A549 (cell line): ENCODE data around the gene STX16. TPM values are rescaled to one million over a fixed set of nuclear protein-coding genes. Genes with fewer than 3 reads are reported as not detected.

Experiments used
- ATAC-seq, 2 experiments: fragments of 200-7000 bp in 1 of 2; fragments of >200 bp in 1 of 2; cut with Nextera tagmentation in 1 of 2; cut with Tn5 transposase in 1 of 2; 3 replicates each; pipeline versions ENCODE4 v1.8.0 to v1.9.1; 2018 to 2020; ENCODE audit warnings: mild to moderate bottlenecking in 1 of 2, moderate library complexity in 1 of 2
- CTCF ChIA-PET: fragments of 300-600 bp; sonication (Branson Sonifier 250); formaldehyde crosslinking; extraction: SDS; loops from one replicate; lab custom pipeline; 2021; ENCODE audit warnings: antibody characterized with exemption, inconsistent platforms; lab: Yijun Ruan, JAX
- POLR2A ChIA-PET: fragments of 350-600 bp; formaldehyde crosslinking; extraction: SDS; loops from one replicate; lab custom pipeline; 2021; ENCODE audit warnings: antibody characterized with exemption, inconsistent platforms; lab: Yijun Ruan, JAX
- DNase-seq, 2 experiments: peaks; one replicate each; pipeline versions ENCODE4 v3.0.0 to v3.0.0-alpha.2; 2011 to 2016; ENCODE audit warnings: low read depth in 1 of 2, low spot score in 1 of 2
- FAIRE-seq: peaks from 2 replicates; lab custom pipeline; 2011; peaks lifted over from hg19 to GRCh38; lab: Jason Lieb, UNC
- H3K27ac ChIP-seq, 2 experiments: fragments of >200 bp; sonication (Bioruptor Twin); formaldehyde crosslinking; 3 replicates each; pipeline ENCODE4 v1.5.1; 2016 to 2017
- H3K4me1 ChIP-seq: fragments of >200 bp; sonication (Bioruptor Twin); formaldehyde crosslinking; 3 replicates; pipeline ENCODE4 v1.6.1; 2016
- H3K4me2 ChIP-seq: fragments of >200 bp; sonication (Bioruptor Twin); formaldehyde crosslinking; 3 replicates; pipeline ENCODE4 v1.6.1; 2016
- H3K4me3 ChIP-seq: fragments of >200 bp; sonication (Bioruptor Twin); formaldehyde crosslinking; 3 replicates; pipeline ENCODE4 v1.5.1; 2016
- H3K9me3 ChIP-seq: fragments of >200 bp; sonication (Bioruptor Twin); formaldehyde crosslinking; 3 replicates; pipeline ENCODE4 v1.6.1; 2016
- BHLHE40 ChIP-seq: IDR thresholded peaks from 2 replicates; pipeline ENCODE4 v1.6.1; 2012; ENCODE audit warnings: low read depth, low read length, inconsistent platforms
- CHD2 ChIP-seq: fragments of 150-350 bp; IDR thresholded peaks from 2 replicates; pipeline ENCODE4 v1.6.1; 2014; ENCODE audit warnings: low read length; ENCODE audit not compliant: partially characterized antibody
- CHD4 ChIP-seq: fragments of 200-600 bp; sonication (generic); IDR thresholded peaks from 2 replicates; pipeline ENCODE4 v1.6.1; 2016; ENCODE audit warnings: antibody characterized with exemption, mild to moderate bottlenecking, borderline replicate concordance
- CTCF ChIP-seq: fragments of >200 bp; sonication (Bioruptor Twin); formaldehyde crosslinking; IDR thresholded peaks from 3 replicates; pipeline ENCODE4 v1.5.1; 2016
- E2F6 ChIP-seq: IDR thresholded peaks from 2 replicates; pipeline ENCODE4 v1.6.1; 2012; ENCODE audit warnings: low read depth, borderline replicate concordance
- EHMT2 ChIP-seq: fragments of 200-600 bp; sonication (generic); IDR thresholded peaks from 2 replicates; pipeline ENCODE4 v1.6.1; 2016; ENCODE audit warnings: antibody characterized with exemption, low read depth, mild to moderate bottlenecking, moderate library complexity
- ESRRA ChIP-seq: fragments of 150-350 bp; IDR thresholded peaks from 2 replicates; pipeline ENCODE4 v1.6.1; 2014; ENCODE audit warnings: mild to moderate bottlenecking, low read length, borderline replicate concordance
- HOXB5 ChIP-seq: fragments of 250-450 bp; sonication (Bioruptor Pico); IDR thresholded peaks from 2 replicates; pipeline ENCODE4 v1.5.0; 2020; ENCODE audit warnings: mild to moderate bottlenecking, moderate library complexity
- KDM1A ChIP-seq: fragments of 200-600 bp; sonication (generic); IDR thresholded peaks from 2 replicates; pipeline ENCODE4 v1.6.1; 2016; ENCODE audit warnings: low read depth, mild to moderate bottlenecking
- MAZ ChIP-seq: fragments of 150-350 bp; IDR thresholded peaks from 2 replicates; pipeline ENCODE4 v1.6.1; 2014; ENCODE audit warnings: antibody characterized with exemption, low read depth, low read length, borderline replicate concordance
- MYC ChIP-seq: IDR thresholded peaks from 2 replicates; pipeline ENCODE4 v1.6.1; 2012; ENCODE audit warnings: mild to moderate bottlenecking, inconsistent platforms, low read length, improper control_type of control experiment, borderline replicate concordance
- POLR2AphosphoS2 ChIP-seq: conservative IDR thresholded peaks from 2 replicates; pipeline ENCODE4 v1.6.1; 2012; ENCODE audit warnings: low read length, improper control_type of control experiment, inconsistent platforms
- RAD21 ChIP-seq, 2 experiments: fragments of >200 bp in 1 of 2; sonication (Bioruptor Twin) in 1 of 2; formaldehyde crosslinking in 1 of 2; IDR thresholded peaks in 1 of 2; conservative IDR thresholded peaks in 1 of 2; 2 replicates in 1 of 2; 3 replicates in 1 of 2; pipeline ENCODE4 v1.6.1; 2012 to 2018; ENCODE audit warnings: inconsistent platforms in 1 of 2
- RARB ChIP-seq: fragments of 250-450 bp; sonication (Bioruptor Pico); IDR thresholded peaks from 2 replicates; pipeline ENCODE4 v1.8.0; 2021; ENCODE audit warnings: mild to moderate bottlenecking, moderate library complexity
- RNF2 ChIP-seq: fragments of 200-600 bp; sonication (generic); IDR thresholded peaks from 2 replicates; pipeline ENCODE4 v1.6.1; 2016; ENCODE audit warnings: low read depth, mild to moderate bottlenecking, antibody characterized with exemption, moderate library complexity, borderline replicate concordance
- TP53 ChIP-seq: fragments of 250-450 bp; sonication (Bioruptor Pico); IDR thresholded peaks from 2 replicates; pipeline ENCODE4 v1.5.0; 2021; ENCODE audit warnings: mild to moderate bottlenecking, moderate library complexity
- USF2 ChIP-seq: fragments of 450-650 bp; IDR thresholded peaks from 2 replicates; pipeline ENCODE4 v1.6.1; 2014; ENCODE audit warnings: antibody characterized with exemption
- WGBS: methylation state at CpG from one replicate; pipeline ENCODE4 v1.1.6; 2017; ENCODE audit errors: missing lambda C conversion rate; 5-methylcytosine and 5-hydroxymethylcytosine counted together
- polyA plus RNA-seq, 4 experiments: library from polyadenylated mRNA; depleted of rRNA in 3 of 4; stranded (reverse); fragments of >200 nt; fragmentation: RNase III in 1 of 4; extraction: RNeasy Plus Mini Kit Qiagen cat#74134 plus additional on column Dnase treatment in 1 of 4; gene quantifications; 2 replicates in 3 of 4; 3 replicates in 1 of 4; pipeline ENCODE4 v1.2.3, GENCODE V29; 2011 to 2017
- TF ChIP-seq, protein P1 (sequence below): fragments of >200 bp; sonication (Bioruptor Twin); formaldehyde crosslinking; IDR thresholded peaks from 2 replicates; pipeline ENCODE4 v1.6.1; 2016

The STX16 gene
- polyA plus RNA-seq, 2 of the 4 experiments (the other 2 are of a cell fraction): 68.5 to 71.6 TPM

DNA sequence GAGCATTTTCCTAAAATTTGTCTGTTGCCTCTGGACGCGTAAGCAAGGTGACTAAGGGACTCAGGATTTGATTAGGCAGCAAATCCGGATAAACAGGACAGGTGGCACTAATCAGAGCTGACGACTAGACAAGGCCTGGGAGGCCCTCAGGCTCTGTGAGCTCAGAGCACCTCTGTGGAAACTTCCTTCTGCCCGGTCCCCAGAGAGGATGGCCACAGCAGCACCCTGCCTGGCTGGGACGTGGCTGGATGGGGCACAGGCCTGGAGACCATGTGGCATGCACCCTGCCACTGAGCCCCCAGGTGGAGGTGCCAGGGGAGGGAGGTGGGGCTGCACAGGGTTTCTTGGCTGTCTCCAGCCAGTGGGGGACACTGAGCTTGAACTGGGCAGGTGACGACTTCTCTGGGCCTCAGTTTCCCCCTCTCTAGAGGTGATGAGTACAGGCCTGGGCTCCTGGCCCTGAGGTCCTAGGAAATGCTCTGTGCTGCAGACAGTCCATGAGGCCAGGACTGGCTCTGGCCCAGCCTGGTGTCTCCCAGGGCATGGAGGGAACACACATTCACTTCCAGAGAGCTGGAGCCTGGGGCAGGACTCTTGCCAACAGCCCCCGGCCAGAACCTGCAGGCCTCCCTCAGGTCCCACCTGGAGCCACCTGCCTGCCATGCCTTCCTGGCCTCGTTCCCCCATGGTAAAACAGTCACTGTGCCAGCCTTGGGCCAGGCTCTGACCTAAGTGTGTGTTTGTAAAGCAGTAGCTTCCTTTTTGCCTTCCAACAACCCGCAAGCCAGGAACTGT lies 39.6 kb upstream of the STX16 start (continued):
- TF ChIP-seq, protein P1, sequence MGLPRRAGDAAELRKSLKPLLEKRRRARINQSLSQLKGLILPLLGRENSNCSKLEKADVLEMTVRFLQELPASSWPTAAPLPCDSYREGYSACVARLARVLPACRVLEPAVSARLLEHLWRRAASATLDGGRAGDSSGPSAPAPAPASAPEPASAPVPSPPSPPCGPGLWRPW: no peak
- TF ChIP-seq RNF2: no peak
- no peak for TF ChIP-seq HOXB5
- no peak for TF ChIP-seq E2F6
- TF ChIP-seq EHMT2: no peak

DNA sequence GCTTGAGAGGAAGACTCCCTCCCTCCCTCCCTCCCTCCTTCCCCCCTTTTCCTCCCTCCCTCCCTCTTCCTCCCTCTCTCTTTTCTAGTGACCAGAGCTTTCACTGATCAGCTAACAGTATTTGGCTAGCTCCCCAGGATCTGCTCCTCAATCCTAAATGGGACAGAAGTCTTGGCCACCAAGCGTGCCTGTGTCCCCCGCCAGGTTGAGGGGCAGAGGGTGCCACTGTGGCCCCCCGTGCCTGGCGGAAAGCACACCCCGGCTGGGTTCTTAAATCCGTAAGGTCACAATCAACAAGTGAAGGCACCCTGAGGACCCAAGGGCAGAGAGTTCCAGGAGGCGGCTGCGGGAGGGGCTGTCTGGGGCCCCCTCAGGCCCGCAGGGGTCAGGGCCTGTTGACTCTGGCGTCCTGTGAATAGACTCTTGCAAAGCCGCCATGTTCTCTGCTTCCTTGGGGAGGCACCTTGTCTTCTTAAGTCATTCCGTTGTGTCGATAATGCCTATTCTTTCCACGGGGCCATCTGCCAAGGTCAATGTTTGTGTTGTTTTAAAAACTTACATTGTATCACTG lies 38.9 kb upstream of the STX16 start:
- FAIRE-seq: no peak
- POLR2A ChIA-PET: interaction anchor here (0.8 kb wide), 1 partner anchor 39 kb away, joined by 3 read pairs; the partner anchor contains the start of gene STX16
- no peak for ATAC-seq

DNA sequence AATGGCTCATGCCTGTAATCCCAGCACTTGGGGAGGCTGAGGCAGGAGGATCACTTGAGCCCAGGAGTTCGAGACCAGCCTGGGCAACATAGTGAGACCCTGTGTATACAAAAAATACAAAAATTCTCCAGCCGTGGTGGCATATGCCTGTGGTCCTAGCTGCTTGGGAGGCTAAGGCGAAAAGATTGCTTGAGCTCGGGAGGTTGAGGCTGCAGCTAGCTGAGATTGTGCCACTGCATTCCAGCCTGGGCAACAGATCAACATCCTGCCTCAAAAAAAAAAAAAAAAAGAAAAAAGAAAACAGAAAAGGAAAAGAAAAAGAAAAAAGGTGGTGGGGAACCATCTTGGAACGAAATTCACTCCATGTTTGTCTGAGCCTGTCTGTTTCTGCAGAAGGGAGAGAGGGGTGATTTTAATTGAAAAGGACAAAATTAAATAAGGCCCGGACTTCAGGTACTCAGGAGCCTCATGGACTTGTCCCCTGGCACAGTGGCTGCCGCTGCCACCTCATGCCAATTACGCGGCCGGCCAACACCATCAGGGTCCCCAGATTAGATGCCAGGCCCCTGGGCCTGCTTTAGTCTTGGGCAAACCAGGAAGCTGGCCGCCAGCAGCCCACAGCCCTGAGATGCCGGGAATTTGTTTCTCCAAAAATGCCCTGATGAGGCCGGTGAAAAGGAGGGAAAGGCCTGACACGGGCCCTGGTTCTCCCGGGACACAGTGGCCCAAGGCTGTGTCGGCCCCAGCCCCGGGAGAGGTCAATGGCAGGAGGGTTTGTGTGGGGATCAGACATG lies 37.8 kb upstream of the STX16 start:
- H3K4me3 ChIP-seq: no peak overlapping the region
- no peak overlapping the region for H3K27ac ChIP-seq
- H3K4me1 ChIP-seq: no peaks in the 10 kb centered on the region
- no peak overlapping the region for H3K4me2 ChIP-seq
- FAIRE-seq (no peak), ATAC-seq (no peak), DNase-seq (no peak)
- 84% methylated on average over 17 of the region's 17 CpGs for WGBS
- ChIA-PET POLR2A (no interaction called here), CTCF (interaction anchor here (0.6 to 1.2 kb wide), 3 partner anchors 11 to 32 kb away, joined by 3 to 4 read pairs (median 3); no protein-coding TSS in a partner anchor)
- peaks cover 4% of the 10 kb centered on the region; the same call in 1 of the 3 replicates for H3K9me3 ChIP-seq
- no peak for TF ChIP-seq BHLHE40
- no peak for TF ChIP-seq POLR2AphosphoS2
- no peak for TF ChIP-seq CHD4
- TF ChIP-seq CHD2: no peak
- TF ChIP-seq HOXB5: no peak
- no peak for TF ChIP-seq EHMT2
- TF ChIP-seq MYC: no peak
- TF ChIP-seq ESRRA: no peak
- TF ChIP-seq RAD21 (conservative IDR thresholded peaks at IDR 0.05 in 1 of 2, IDR thresholded peaks at IDR 0.05 in 1 of 2): no peak
- no peak for TF ChIP-seq USF2
- TF ChIP-seq TP53 (CRISPR knock-in tag): no peak

More for the DNA sequence above, 38.9 kb upstream of the STX16 start:
- TF ChIP-seq CTCF (no peak), E2F6 (no peak), MAZ (no peak), KDM1A (no peak), RARB (CRISPR knock-in tag) (no peak), TP53 (CRISPR knock-in tag) (no peak), BHLHE40 (no peak)
- TF ChIP-seq, all 56 proteins: peak for 0
- H3K9me3 ChIP-seq: peaks cover 2% of the 10 kb centered on the region; the same call in 1 of the 3 replicates
- peak overlapping the region in 1 of 2 experiments; percentile 38; a peak in 1 of 6 replicates for H3K27ac ChIP-seq
- DNase-seq: no peak
- H3K4me1 ChIP-seq: no peaks in the 10 kb centered on the region
- CTCF ChIA-PET: interaction anchor here (1.0 to 1.2 kb wide), 2 partner anchors 10 to 33 kb away, joined by 4 read pairs; no protein-coding TSS in a partner anchor
- no peak overlapping the region for H3K4me3 ChIP-seq
- WGBS: 63% methylated on average over 11 of the region's 14 CpGs
- H3K4me2 ChIP-seq: no peak overlapping the region
